ENCODE results near the gene NTMT1.

NTMT1 gene

GRCh38 chr9:129673602-129674001 lies 47.6 kb downstream of the NTMT1 start:
- Histone ChIP-seq H3K27me3 (ENCODE audit: insufficient read depth, low read length, poor library complexity, severe bottlenecking) (no peaks in the 10 kb centered on the region), H3K4me3 (ENCODE audit: low read length, poor library complexity, severe bottlenecking) (no peak overlapping the region), H3K4me2 (ENCODE audit: low read depth, low read length, poor library complexity, severe bottlenecking) (no peak overlapping the region), H3K79me2 (ENCODE audit: insufficient read depth, low read length) (no peaks in the 10 kb centered on the region), H3K9ac (ENCODE audit: low read depth, low read length, poor library complexity, severe bottlenecking) (no peak overlapping the region), H3F3A (ENCODE audit: low read depth) (no peaks in the 10 kb centered on the region), H3K36me3 (ENCODE audit: insufficient read depth, low read length) (no peaks in the 10 kb centered on the region), H3K4me1 (ENCODE audit: insufficient read depth, low read length, poor library complexity, severe bottlenecking) (no peaks in the 10 kb centered on the region), H4K20me1 (ENCODE audit: insufficient read depth, low read length, poor library complexity, severe bottlenecking) (no peaks in the 10 kb centered on the region), H3K9me2 (replicated peaks; ENCODE audit: low read depth, low read length) (no peaks in the 10 kb centered on the region), H3K9me3 (ENCODE audit: insufficient read depth, low read depth, low read length) (no peaks in the 10 kb centered on the region), H2AFZ (ENCODE audit: low read length) (no peak overlapping the region)
- TF ChIP-seq EZH2phosphoT487 (IDR thresholded peaks at IDR 0.05; ENCODE audit: borderline replicate concordance): no peak
- no peak for TF ChIP-seq CTCF (conservative IDR thresholded peaks at IDR 0.05; ENCODE audit: low read length)

- H3K27me3 ChIP-seq (ENCODE audit: insufficient read depth, low read length, poor library complexity, severe bottlenecking): no peaks in the 10 kb centered on the region
- TF ChIP-seq EZH2phosphoT487 (IDR thresholded peaks at IDR 0.05; ENCODE audit: borderline replicate concordance): no peak
- TF ChIP-seq CTCF (conservative IDR thresholded peaks at IDR 0.05; ENCODE audit: low read length): no peak
- H3K9me3 ChIP-seq (ENCODE audit: insufficient read depth, low read depth, low read length): no peaks in the 10 kb centered on the region
These were observed 48.3 kb downstream of the NTMT1 start for GRCh38 chr9:129674229-129674628.

GRCh38 chr9:129675620-129676019 lies 49.7 kb downstream of the NTMT1 start:
- Histone ChIP-seq H3K4me1 (ENCODE audit: insufficient read depth, low read length, poor library complexity, severe bottlenecking) (no peaks in the 10 kb centered on the region), H4K20me1 (ENCODE audit: insufficient read depth, low read length, poor library complexity, severe bottlenecking) (no peaks in the 10 kb centered on the region), H3K9me3 (ENCODE audit: insufficient read depth, low read depth, low read length) (no peaks in the 10 kb centered on the region), H3K9me2 (replicated peaks; ENCODE audit: low read depth, low read length) (no peaks in the 10 kb centered on the region), H3K27me3 (ENCODE audit: insufficient read depth, low read length, poor library complexity, severe bottlenecking) (no peaks in the 10 kb centered on the region), H3K4me2 (ENCODE audit: low read depth, low read length, poor library complexity, severe bottlenecking) (no peak overlapping the region), H3F3A (ENCODE audit: low read depth) (no peaks in the 10 kb centered on the region), H3K4me3 (ENCODE audit: low read length, poor library complexity, severe bottlenecking) (no peak overlapping the region), H3K36me3 (ENCODE audit: insufficient read depth, low read length) (no peaks in the 10 kb centered on the region), H3K9ac (ENCODE audit: low read depth, low read length, poor library complexity, severe bottlenecking) (no peak overlapping the region), H2AFZ (ENCODE audit: low read length) (no peak overlapping the region), H3K79me2 (ENCODE audit: insufficient read depth, low read length) (no peaks in the 10 kb centered on the region)
- TF ChIP-seq CTCF (conservative IDR thresholded peaks at IDR 0.05; ENCODE audit: low read length): no peak
- no peak for TF ChIP-seq EZH2phosphoT487 (IDR thresholded peaks at IDR 0.05; ENCODE audit: borderline replicate concordance)

More at GRCh38 chr9:129674229-129674628, 48.3 kb downstream of the NTMT1 start:
- no peaks in the 10 kb centered on the region for H3K9me2 ChIP-seq (replicated peaks; ENCODE audit: low read depth, low read length)
- no peaks in the 10 kb centered on the region for H3K79me2 ChIP-seq (ENCODE audit: insufficient read depth, low read length)
- no peaks in the 10 kb centered on the region for H4K20me1 ChIP-seq (ENCODE audit: insufficient read depth, low read length, poor library complexity, severe bottlenecking)
- H3K9ac ChIP-seq (ENCODE audit: low read depth, low read length, poor library complexity, severe bottlenecking): no peak overlapping the region
- no peak overlapping the region for H3K4me2 ChIP-seq (ENCODE audit: low read depth, low read length, poor library complexity, severe bottlenecking)
- no peaks in the 10 kb centered on the region for H3F3A ChIP-seq (ENCODE audit: low read depth)
- no peak overlapping the region for H3K4me3 ChIP-seq (ENCODE audit: low read length, poor library complexity, severe bottlenecking)
- H2AFZ ChIP-seq (ENCODE audit: low read length): no peak overlapping the region
- no peaks in the 10 kb centered on the region for H3K4me1 ChIP-seq (ENCODE audit: insufficient read depth, low read length, poor library complexity, severe bottlenecking)
- H3K36me3 ChIP-seq (ENCODE audit: insufficient read depth, low read length): no peaks in the 10 kb centered on the region

All from Loucy (cell line).